AG08396 (cell line): ENCODE data around the gene TDRD12.

Experiments used
- DNase-seq: peaks from one replicate; pipeline ENCODE4 v3.0.0; 2012; ENCODE audit warnings: low spot score, mixed read lengths

Gene TDRD12, protein sequence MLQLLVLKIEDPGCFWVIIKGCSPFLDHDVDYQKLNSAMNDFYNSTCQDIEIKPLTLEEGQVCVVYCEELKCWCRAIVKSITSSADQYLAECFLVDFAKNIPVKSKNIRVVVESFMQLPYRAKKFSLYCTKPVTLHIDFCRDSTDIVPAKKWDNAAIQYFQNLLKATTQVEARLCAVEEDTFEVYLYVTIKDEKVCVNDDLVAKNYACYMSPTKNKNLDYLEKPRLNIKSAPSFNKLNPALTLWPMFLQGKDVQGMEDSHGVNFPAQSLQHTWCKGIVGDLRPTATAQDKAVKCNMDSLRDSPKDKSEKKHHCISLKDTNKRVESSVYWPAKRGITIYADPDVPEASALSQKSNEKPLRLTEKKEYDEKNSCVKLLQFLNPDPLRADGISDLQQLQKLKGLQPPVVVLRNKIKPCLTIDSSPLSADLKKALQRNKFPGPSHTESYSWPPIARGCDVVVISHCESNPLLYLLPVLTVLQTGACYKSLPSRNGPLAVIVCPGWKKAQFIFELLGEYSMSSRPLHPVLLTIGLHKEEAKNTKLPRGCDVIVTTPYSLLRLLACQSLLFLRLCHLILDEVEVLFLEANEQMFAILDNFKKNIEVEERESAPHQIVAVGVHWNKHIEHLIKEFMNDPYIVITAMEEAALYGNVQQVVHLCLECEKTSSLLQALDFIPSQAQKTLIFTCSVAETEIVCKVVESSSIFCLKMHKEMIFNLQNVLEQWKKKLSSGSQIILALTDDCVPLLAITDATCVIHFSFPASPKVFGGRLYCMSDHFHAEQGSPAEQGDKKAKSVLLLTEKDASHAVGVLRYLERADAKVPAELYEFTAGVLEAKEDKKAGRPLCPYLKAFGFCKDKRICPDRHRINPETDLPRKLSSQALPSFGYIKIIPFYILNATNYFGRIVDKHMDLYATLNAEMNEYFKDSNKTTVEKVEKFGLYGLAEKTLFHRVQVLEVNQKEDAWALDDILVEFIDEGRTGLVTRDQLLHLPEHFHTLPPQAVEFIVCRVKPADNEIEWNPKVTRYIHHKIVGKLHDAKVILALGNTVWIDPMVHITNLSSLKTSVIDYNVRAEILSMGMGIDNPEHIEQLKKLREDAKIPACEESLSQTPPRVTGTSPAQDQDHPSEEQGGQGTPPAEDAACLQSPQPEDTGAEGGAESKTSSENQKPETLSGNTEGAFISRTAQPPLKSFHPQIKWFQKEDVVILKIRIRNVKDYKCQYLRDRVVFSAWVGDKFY (N-terminal part only)

GRCh38 chr19:32719611-32720059 is at the start of gene TDRD12:
Gene TDRD12, plus strand, starts transcription at chr19:32719767. Its CDS starts 306 bp downstream, at chr19:32720073.
- DNase-seq: no peak

GRCh38 chr19:32671883-32672593 is 47.5 kb upstream of the TDRD12 start:
- no peak for DNase-seq

- no peak for DNase-seq
Observed at GRCh38 chr19:32672841-32673240, 46.7 kb upstream of the TDRD12 start.

DNA sequence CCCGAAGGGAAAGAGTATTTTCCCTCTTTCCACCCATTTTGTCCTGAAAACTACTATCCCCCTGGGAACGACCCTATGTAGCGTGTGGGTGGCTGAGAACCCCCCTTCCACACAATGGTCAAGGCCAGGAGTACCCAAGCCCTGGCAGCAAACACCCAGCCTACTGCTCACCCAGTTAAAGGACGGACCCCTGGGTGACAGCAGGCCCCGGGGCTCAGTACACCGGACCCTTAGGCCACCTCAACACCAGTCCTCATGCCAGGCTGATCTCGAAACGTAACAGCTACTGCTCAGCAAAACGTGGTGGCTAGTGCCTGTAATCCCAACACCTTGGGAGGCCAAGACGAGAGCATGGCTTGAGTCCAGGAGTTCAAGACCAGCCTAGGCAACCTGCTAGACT is 46.0 kb upstream of the TDRD12 start:
- no peak for DNase-seq

- DNase-seq: peak; percentile 16
Observed at GRCh38 chr19:32674153-32674930, 45.2 kb upstream of the TDRD12 start.

DNA sequence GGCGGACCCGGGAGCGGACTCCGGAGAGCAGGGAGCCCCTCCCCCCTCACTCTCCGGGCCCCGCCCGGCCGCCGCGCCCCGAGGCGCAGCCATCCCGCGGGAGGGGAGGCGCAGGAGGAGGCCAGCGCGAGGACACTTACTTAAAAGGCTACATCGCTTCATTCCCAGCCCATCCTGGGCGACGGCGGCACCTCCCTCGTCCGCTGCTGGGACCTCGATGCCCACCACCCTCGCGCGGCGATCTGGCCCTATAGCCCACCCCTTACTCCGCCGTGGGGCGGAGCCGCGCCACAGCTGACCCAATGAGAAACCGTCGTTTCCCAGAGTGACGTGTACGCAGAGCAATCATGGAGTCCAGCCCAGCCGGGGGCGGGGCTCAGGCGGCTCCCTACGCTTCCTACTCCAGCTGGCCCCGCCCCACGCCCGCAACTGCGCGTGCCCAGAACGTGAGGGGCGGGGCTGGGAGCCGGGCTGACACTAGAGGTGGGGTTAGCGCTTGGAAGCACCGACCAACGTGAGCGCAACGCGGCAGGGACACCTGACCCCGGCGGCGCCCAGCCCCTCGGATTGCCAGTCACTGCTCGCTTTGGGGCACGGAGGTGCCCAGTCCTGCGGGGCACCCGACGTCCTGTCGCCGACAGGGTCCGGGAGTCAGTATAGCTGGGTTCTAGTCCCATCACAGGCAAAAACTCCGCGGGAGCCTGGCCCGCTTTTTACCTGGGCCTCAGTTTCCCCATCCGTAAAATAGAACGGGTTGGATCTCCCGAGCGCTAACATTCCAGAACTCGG is 44.4 kb upstream of the TDRD12 start, which contains the start of gene ANKRD27:
ANKRD27 (minus strand) TSS at position 250 of the 789 bp plus-strand sequence. CDS start 16,165 bp downstream, outside the sequence.
- peak; percentile 100 for DNase-seq

DNA sequence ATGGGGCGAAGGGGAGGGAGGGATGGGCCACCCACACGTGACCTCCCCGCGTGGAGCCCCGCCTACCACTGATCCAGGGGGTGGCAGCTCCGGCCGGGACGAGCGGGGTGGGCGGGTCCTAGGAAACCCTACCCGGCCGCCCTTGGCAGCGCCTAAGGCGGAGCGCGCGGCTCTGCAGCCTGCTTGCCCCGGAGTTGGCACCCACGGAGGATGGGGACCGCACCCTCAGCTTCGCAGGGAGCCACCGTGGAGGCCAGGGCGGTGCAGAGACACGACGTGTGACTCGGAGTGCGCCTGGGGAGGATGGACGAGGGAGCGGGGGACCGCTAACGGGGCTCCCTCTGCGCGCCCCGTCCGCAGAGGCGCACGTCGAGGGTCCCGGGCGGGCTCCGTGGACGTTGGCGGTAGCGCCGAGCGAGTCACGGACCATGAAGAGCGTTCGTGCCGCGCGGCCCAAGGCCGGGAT is 43.8 kb upstream of the TDRD12 start, which contains the start of gene RGS9BP:
RGS9BP (plus strand) TSS at position 129 of the 466 bp plus-strand sequence. CDS start 416 bp downstream, outside the sequence.
- peak; percentile 91 for DNase-seq

DNA sequence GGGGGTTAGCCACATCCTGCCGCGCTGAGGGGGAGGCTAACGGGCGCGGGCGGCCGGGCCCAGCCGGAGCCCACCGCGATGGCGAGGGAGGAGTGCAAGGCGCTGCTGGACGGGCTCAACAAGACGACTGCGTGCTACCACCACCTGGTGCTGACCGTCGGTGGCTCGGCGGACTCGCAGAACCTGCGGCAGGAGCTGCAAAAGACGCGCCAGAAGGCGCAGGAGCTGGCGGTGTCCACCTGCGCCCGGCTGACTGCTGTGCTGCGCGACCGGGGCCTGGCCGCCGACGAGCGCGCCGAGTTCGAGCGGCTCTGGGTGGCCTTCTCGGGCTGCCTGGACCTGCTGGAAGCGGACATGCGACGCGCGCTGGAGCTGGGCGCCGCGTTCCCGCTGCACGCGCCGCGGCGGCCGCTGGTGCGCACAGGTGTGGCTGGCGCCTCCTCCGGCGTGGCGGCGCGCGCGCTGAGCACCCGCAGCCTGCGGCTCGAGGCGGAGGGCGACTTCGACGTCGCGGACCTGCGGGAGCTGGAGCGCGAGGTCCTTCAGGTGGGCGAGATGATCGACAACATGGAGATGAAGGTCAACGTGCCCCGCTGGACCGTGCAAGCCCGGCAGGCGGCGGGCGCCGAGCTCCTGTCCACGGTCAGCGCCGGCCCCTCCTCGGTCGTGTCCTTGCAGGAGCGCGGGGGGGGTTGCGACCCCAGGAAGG is 43.2 kb upstream of the TDRD12 start:
- DNase-seq: no peak

DNA sequence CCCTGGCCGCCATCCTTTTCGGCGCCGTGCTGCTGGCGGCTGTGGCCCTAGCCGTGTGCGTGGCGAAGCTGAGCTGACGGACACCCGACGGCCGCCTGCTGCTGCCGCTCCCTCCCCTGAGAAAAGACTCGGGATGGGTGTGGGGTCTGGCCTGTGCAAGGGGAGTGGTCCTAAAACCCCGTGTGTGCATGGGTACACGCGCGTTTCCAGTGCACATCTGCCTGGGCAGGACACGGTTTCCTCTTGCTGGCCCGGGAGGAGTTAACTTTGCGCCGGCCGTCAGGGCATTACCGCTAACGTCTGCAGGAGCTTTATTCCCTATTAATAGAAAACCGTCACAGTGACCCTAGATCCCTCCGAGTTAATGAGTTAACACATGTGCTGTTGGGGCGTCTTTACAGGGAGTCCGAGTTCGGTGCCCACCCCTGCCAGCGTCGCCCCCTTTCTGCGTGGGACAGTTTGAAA is 42.6 kb upstream of the TDRD12 start:
- DNase-seq: no peak

- DNase-seq: no peak
Observed at GRCh38 chr19:32677657-32678056, 41.9 kb upstream of the TDRD12 start.

DNA sequence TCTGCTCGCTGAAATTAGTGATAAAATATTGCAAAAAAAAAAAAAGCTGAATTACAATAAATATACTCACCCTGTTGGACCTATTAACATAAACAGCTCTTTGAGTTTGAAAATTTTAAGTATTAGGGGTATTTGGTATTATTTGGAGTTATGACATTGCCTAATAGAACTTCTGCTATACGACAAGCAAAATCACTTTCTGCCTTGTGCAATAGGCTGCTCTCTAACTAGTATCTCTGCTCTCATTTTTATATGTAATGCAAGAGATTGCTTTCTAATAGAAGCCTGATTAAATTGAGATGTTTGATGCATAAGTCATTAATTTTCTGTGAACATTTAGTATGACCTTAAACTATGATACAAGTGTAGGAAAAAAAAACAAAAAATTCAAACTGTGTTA is 38.6 kb upstream of the TDRD12 start:
- DNase-seq: no peak

DNA sequence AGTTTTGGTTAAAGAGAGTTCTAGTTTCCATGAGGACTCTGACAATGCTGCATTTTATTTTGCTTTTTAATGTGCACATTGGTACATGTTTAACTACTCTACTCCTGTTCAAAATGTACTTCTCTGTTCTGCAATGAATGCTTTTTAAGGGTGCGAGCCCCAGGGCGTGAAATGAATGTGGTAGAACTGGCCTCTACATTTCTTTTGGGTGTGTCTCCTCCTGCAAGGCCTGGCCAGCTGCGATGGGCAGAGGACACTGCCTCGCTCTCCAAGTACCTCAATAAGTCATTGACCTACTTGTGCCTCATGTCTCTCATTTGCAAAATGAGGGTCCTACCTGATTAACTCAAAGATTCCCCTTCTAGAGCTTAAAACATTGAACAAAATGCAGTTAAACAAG is 37.2 kb upstream of the TDRD12 start:
- DNase-seq: no peak

- DNase-seq: no peak
Observed at GRCh38 chr19:32686847-32687475, 32.6 kb upstream of the TDRD12 start.

- no peak for DNase-seq
Observed at GRCh38 chr19:32687681-32688080, 31.9 kb upstream of the TDRD12 start.

GRCh38 chr19:32688311-32688710 is 31.3 kb upstream of the TDRD12 start:
- DNase-seq: no peak

GRCh38 chr19:32691291-32691951 is 28.1 kb upstream of the TDRD12 start, which contains the start of gene NUDT19:
Gene NUDT19, plus strand, starts transcription at chr19:32691821. Its CDS starts 140 bp downstream, at chr19:32691961.
- peak; percentile 93 for DNase-seq

DNA sequence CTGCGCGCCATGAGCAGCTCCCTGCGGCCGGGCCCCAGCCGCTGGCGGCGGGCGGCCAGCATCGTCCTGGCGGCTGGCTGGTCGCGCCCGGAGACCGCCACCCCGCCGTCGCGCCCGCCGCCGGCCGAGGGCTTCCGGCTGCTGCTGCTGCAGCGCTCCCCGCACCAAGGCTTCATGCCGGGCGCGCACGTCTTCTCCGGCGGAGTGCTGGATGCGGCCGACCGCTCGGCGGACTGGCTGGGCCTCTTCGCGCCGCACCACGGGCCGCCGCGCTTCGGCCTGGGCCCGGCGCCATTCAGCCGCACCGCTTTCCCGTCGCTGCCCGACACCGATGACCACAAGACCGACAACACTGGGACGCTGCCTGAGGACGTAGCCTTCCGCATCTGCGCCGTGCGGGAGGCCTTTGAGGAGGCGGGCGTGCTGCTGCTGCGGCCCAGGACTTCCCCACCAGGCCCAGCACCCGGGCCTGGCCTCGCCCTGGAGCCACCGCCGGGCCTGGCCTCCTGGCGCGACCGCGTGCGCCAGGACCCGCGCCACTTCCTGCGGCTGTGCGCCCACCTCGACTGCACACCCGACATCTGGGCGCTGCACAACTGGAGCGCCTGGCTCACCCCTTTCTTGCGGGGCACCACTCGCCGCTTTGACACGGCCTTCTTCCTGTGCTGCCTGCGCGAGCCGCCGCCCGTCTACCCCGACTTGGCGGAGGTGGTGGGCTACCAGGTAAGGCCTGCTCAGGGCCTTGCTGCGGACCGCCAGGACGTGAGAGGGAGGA is 27.4 kb upstream of the TDRD12 start:
- DNase-seq: peak; percentile 78
